A673 (cell line): ENCODE data around the gene BCL2A1. TPM values are rescaled to one million over a fixed set of nuclear protein-coding genes. Genes with fewer than 3 reads are reported as not detected.
"Not testable (repeated sequence)": the region's sequence is repeated elsewhere in the genome, so short reads cannot be mapped to it uniquely, and the experiment has no call there.

Source experiments
- BruUV-seq: library from RNA; stranded (reverse); fragments of 400-500 nt; replicated peaks from 2 replicates; lab custom pipeline; 2021; lab: Mats Ljungman, UMichigan
- CTCF ChIA-PET: fragments of 300-600 bp; sonication (Branson Sonifier 250); formaldehyde crosslinking; loops from one replicate; lab custom pipeline; 2022; ENCODE audit warnings: antibody characterized with exemption; lab: Charles Lee
- POLR2A ChIA-PET: fragments of 300-600 bp; sonication (Branson Sonifier 250); formaldehyde crosslinking; loops from one replicate; lab custom pipeline; 2022; ENCODE audit warnings: antibody characterized with exemption; ENCODE audit not compliant: low non-redundant PET; lab: Charles Lee
- DNase-seq: peaks from one replicate; pipeline ENCODE4 v3.0.0-alpha.2; 2015; ENCODE audit warnings: low spot score
- H3K27ac ChIP-seq: fragments of 200-600 bp; sonication (generic); 2 replicates; pipeline ENCODE4 v1.5.1; 2016; ENCODE audit warnings: mixed run types, low read depth, mild to moderate bottlenecking, mixed read lengths, antibody characterized with exemption, low read length; ENCODE audit not compliant: poor library complexity, severe bottlenecking
- H3K27me3 ChIP-seq: fragments of 200-600 bp; sonication (generic); replicated peaks from 2 replicates; pipeline ENCODE4 v1.6.1; 2017; ENCODE audit warnings: mixed run types, low read depth, mild to moderate bottlenecking, mixed read lengths, antibody characterized with exemption, low read length; ENCODE audit not compliant: insufficient read depth, poor library complexity
- H3K36me3 ChIP-seq: fragments of 200-600 bp; sonication (generic); 2 replicates; pipeline ENCODE4 v1.6.1; 2016; ENCODE audit warnings: mixed run types, mild to moderate bottlenecking, mixed read lengths, antibody characterized with exemption, low read length; ENCODE audit not compliant: insufficient read depth, poor library complexity, severe bottlenecking
- H3K4me1 ChIP-seq: fragments of 200-600 bp; sonication (generic); 2 replicates; pipeline ENCODE4 v1.6.1; 2017; ENCODE audit warnings: mixed run types, mild to moderate bottlenecking, mixed read lengths, antibody characterized with exemption, low read length; ENCODE audit not compliant: insufficient read depth, poor library complexity, severe bottlenecking
- H3K4me3 ChIP-seq: fragments of 200-600 bp; sonication (generic); 2 replicates; pipeline ENCODE4 v1.5.1; 2016; ENCODE audit warnings: low read depth, mixed run types, mild to moderate bottlenecking, mixed read lengths, low read length; ENCODE audit not compliant: poor library complexity, severe bottlenecking
- H3K9me3 ChIP-seq: fragments of 200-600 bp; sonication (generic); 2 replicates; pipeline ENCODE4 v1.6.1; 2016; ENCODE audit warnings: mixed run types, low read depth, mild to moderate bottlenecking, mixed read lengths, antibody characterized with exemption, low read length; ENCODE audit not compliant: poor library complexity, severe bottlenecking
- CTCF ChIP-seq: fragments of 300-800, 200-600 bp; sonication (generic); conservative IDR thresholded peaks from 2 replicates; pipeline ENCODE4 v1.5.1; 2017; ENCODE audit warnings: low read depth, mild to moderate bottlenecking, antibody characterized with exemption, low read length, moderate library complexity, mixed read lengths
- EZH2 ChIP-seq: fragments of 200-600 bp; sonication (generic); IDR thresholded peaks from 2 replicates; pipeline ENCODE4 v1.6.1; 2017; ENCODE audit warnings: borderline replicate concordance, low read depth, mild to moderate bottlenecking, mixed read lengths, antibody characterized with exemption, low read length; ENCODE audit not compliant: poor library complexity, severe bottlenecking
- intact Hi-C: fragments of 100-400 bp; cut with micrococcal nuclease; formaldehyde crosslinking; loops from one replicate; pipeline ENCODE4 v1.10.0; 2022; ENCODE audit not compliant: unreplicated experiment
- total RNA-seq: library from RNA; stranded (reverse); gene quantifications from 2 replicates; pipeline ENCODE4 v1.2.3, GENCODE V29; 2021

BCL2A1 gene
- total RNA-seq, 1 experiment from 2014 or later, result not detected

- no peaks in the 10 kb centered on the region for H3K36me3 ChIP-seq
- H3K9me3 ChIP-seq, result no peaks in the 10 kb centered on the region
- H3K4me1 ChIP-seq, result no peaks in the 10 kb centered on the region
- ChIA-PET CTCF (no interaction called here), POLR2A (no interaction called here)
- no peak for DNase-seq
- no peak for TF ChIP-seq EZH2
- no peak for TF ChIP-seq CTCF
- no TSS peak for BruUV-seq
- H3K4me3 ChIP-seq, result no peak overlapping the region
- no peak overlapping the region for H3K27ac ChIP-seq
- intact Hi-C loops, result no loop called here
- H3K27me3 ChIP-seq, result peaks cover 6% of the 10 kb centered on the region
Measured at GRCh38 chr15:79932447-79932846, 38.5 kb downstream of the BCL2A1 start.

- Histone ChIP-seq H3K27ac (no peak overlapping the region), H3K9me3 (no peaks in the 10 kb centered on the region), H3K4me1 (no peaks in the 10 kb centered on the region), H3K4me3 (no peak overlapping the region), H3K27me3 (peaks cover 6% of the 10 kb centered on the region), H3K36me3 (no peaks in the 10 kb centered on the region)
- CTCF ChIA-PET, result no interaction called here
- DNase-seq, result no peak
- no TSS peak for BruUV-seq
- POLR2A ChIA-PET, result no interaction called here
- intact Hi-C loops, result no loop called here
- TF ChIP-seq CTCF (no peak), EZH2 (no peak)
Measured at GRCh38 chr15:79930516-79930915, 40.5 kb downstream of the BCL2A1 start.

GRCh38 chr15:79929412-79929811 lies 41.6 kb downstream of the BCL2A1 start:
- Histone ChIP-seq H3K27me3 (peaks cover 6% of the 10 kb centered on the region), H3K27ac (no peak overlapping the region), H3K36me3 (no peaks in the 10 kb centered on the region), H3K4me1 (no peaks in the 10 kb centered on the region), H3K4me3 (no peak overlapping the region), H3K9me3 (no peaks in the 10 kb centered on the region)
- TF ChIP-seq EZH2 (no peak), CTCF (no peak)
- intact Hi-C loops, result loop anchor here (10.0 kb wide), 1 partner anchor 125 kb away; the partner anchor contains the start of gene ZFAND6
- ChIA-PET POLR2A (no interaction called here), CTCF (no interaction called here)
- no peak for DNase-seq
- BruUV-seq, result no TSS peak

- DNase-seq, POLR2A ChIA-PET, H3K36me3 ChIP-seq, BruUV-seq, H3K4me3 ChIP-seq, H3K4me1 ChIP-seq, H3K27me3 ChIP-seq, CTCF ChIA-PET, H3K27ac ChIP-seq, H3K9me3 ChIP-seq: not testable (repeated sequence)
- intact Hi-C loops, result loop anchor here (10.0 kb wide), 1 partner anchor 129 kb away; the partner anchor contains the start of gene ZFAND6
Measured at GRCh38 chr15:79926116-79926515, 44.9 kb downstream of the BCL2A1 start.
